GM12872 (cell line): ENCODE data around the gene GPR156.

Source experiments
- TF ChIP-seq, protein P1 (sequence below): IDR thresholded peaks from 3 replicates; pipeline ENCODE4 v1.5.1; 2011; ENCODE audit warnings: low read depth, mild to moderate bottlenecking, low read length, moderate library complexity; ENCODE audit not compliant: insufficient read depth

Gene GPR156

DNA sequence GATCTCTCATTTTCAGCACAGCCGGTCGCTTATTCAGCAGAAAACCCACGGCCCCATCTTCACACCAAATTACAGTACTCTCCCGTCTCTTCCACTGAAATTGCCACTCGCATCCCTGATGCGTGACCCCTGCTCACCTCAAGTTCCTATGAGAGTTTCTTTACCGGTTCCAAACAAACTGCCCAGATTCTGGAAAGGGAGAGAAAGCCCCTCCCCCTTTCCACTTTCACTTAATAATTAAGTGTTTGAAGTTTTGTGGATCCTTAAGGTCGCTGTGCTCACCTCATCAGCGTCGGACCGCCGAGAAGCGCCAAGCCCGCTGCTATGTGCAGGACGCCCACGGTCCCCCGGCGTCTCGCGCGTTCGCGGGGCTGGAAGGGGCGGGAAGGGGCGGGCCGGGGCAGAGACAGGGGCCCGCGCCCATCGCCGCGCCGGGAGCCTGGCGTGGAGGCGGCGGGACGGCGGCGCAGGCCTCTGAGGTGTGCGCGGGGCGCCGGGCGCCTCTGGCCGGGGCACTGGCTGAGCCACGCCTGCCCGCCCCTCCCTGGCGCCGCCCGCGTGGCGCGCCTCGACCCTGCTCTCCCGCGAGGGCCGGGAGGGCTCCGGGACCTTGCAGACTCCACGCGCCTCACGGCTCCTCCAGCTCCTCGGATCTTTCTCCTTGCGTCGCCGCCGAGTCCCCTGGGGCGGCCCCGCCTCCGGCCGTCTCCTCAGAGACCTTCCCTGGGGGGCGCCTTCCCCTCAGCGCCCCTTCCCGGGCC is at the start of gene GPR156:
Gene GPR156 (minus strand): TSS at position 476 of the 761 bp plus-strand sequence. CDS start 41,124 bp downstream, outside the sequence.
- TF ChIP-seq, protein P1, sequence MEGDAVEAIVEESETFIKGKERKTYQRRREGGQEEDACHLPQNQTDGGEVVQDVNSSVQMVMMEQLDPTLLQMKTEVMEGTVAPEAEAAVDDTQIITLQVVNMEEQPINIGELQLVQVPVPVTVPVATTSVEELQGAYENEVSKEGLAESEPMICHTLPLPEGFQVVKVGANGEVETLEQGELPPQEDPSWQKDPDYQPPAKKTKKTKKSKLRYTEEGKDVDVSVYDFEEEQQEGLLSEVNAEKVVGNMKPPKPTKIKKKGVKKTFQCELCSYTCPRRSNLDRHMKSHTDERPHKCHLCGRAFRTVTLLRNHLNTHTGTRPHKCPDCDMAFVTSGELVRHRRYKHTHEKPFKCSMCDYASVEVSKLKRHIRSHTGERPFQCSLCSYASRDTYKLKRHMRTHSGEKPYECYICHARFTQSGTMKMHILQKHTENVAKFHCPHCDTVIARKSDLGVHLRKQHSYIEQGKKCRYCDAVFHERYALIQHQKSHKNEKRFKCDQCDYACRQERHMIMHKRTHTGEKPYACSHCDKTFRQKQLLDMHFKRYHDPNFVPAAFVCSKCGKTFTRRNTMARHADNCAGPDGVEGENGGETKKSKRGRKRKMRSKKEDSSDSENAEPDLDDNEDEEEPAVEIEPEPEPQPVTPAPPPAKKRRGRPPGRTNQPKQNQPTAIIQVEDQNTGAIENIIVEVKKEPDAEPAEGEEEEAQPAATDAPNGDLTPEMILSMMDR, result no peak

DNA sequence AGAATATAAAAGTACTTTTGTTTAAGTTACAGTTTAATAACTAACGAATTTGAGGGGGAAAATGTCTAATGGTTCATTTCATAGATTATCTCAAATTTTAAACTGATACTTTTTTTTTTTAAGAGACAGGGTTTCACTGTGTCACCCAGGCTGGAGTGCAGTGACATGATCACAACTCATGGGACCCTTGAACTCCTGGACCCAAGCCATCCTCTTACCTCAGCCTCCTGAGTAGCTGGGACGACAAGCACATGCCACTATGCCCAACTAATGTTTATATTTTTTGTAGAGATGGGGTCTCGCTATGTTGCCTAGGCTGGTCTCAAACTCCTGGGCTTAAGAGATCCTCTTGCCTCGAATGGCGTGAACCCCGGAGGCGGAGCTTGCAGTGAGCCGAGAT is 47.6 kb upstream of the GPR156 start:
- TF ChIP-seq, protein P1, result no peak

DNA sequence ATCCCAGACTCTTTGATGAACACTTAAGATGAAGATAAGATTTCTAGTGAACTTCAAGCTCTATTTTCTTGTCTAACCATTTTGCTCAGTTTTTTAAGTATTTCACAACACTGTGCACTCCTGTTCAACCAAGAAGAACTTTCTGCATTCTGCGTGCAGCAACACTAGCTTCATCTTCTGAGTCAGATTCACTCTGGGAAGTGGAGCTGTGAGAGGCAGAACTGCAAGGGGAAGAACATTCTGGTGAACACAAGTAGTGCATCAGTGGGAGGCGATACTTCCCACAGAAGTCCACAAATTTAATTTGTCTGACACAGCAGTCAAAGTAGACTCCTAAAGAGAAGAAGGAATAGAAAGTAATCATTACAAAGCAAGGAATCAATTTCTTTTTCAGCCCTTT is 46.1 kb upstream of the GPR156 start:
- TF ChIP-seq, protein P1, result no peak

DNA sequence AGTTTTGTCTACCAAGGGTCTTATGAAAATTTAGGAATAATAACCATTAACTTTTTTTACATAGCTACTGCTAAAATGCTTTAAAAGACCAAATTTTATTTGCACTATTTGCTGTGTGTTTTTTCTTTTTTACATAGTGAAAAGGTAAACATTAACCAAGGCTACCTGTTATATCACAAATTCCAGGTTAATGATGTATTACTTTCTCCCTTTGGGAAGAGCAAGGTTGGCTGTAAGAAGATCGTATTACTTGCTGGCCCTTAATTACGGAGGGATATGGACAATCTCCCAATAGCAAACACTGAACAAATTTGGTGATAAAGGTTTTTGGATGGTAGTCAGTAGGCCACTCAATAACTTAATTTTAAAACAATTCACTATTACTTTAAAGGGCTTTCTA is 41.8 kb upstream of the GPR156 start:
- TF ChIP-seq, protein P1, result no peak

DNA sequence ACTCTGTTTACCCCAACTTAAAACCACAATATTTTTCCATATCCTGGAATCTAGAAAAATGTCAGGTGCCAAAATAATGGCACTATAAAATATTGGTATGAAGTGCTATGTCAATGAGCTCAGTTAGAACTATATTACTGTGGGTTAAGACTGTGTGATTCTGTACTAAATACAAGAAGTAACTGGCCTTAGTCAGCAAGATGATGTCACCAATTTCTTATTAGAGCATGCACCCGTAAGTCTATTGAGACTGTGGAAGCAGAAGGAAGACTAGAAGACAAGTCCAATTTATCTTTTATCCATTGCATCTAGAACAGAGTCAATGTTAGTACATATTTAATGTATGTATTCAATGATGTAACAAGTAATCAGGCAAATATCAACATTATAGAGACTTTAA is 39.2 kb upstream of the GPR156 start:
- TF ChIP-seq, protein P1, result no peak

DNA sequence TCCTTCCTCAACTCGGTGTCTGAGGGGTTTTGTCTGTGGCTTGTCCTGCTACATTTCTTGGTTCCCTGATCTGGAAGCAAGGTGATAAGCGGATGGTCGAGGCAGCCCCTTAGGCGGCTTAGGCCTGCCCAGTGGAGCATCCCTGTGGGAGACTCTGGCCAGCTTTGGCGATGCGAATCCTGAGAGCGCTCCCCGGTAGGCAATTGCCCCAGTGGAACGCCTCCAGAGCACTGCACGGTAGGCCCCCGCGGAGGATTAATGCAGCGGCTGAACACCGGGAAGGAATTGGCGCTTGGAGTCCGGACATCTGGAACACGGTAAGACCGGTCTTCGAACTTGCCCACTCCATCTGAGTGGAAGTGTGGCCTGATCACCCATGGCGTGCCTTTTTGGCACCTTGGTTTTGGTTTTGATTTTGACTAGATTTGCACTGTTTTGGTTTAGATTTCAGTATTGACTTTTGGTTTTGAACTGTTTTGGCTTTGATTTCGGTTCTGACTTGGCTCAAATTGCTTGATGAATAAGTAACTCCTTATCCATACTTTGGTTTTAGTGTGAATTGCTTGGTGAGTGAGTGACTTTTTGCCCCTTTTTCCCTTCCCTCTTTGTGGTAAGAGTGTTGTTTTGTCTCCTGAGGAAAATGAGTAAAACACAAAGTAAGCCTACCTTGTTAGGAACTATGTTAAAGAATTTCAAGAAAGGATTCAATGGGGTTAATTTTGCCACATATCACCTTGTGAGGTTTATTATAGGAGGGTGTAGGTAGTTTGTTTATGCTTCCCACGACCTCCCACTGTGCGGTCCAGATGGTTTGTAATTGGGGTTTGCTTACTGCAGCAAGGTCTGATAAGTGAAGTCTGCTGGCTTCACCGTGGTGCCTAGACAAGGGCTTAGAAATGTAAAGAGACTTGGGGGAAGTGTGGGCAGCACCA is 27.1 kb upstream of the GPR156 start:
- TF ChIP-seq, protein P1, result no peak
